Measurements from ENCODE around the gene LRRC7. TPM values are rescaled to one million over a fixed set of nuclear protein-coding genes. Genes with fewer than 3 reads are reported as not detected.

LRRC7 gene
- total RNA-seq, 1 experiment from 2014 or later = not detected

- intact Hi-C loops (cut with micrococcal nuclease; ENCODE audit: unreplicated experiment) (no loop called here), in situ Hi-C loops (cut with HindIII; ENCODE audit: low pct_unique_long_range_greater_than_20kb, low sequenced_read_pairs) (no loop called here)
- ATAC-seq (no peak), DNase-seq (ENCODE audit: low read depth, low spot score) (no peak)
- H3K27me3 ChIP-seq (ENCODE audit: control insufficient read depth, insufficient read depth, low read length) = peaks cover 9% of the 10 kb centered on the region
- POLR2A ChIA-PET = interaction anchor here (0.7 kb wide), 1 partner anchor 881 kb away, joined by 8 read pairs; no protein-coding TSS in a partner anchor
- no TSS peak for BruUV-seq (replicated peaks)
- no peak overlapping the region for H3K27ac ChIP-seq (ENCODE audit: low read length)
- H3K4me3 ChIP-seq (ENCODE audit: low read depth in 2 of 2, low read length in 2 of 2) = no peak overlapping the region
- H3K36me3 ChIP-seq (ENCODE audit: control insufficient read depth, insufficient read depth, low read length) = no peaks in the 10 kb centered on the region
- no peak for TF ChIP-seq SIN3A (IDR thresholded peaks at IDR 0.05; ENCODE audit: borderline replicate concordance, insufficient read depth, low read depth, low read length)
- TF ChIP-seq REST (IDR thresholded peaks at IDR 0.05; ENCODE audit: insufficient read depth in 1 of 2, low read depth in 2 of 2, low read length in 1 of 2) = no peak
- no peak for TF ChIP-seq CTCF (IDR thresholded peaks at IDR 0.05)
- no peaks in the 10 kb centered on the region for H3K9me3 ChIP-seq (ENCODE audit: control insufficient read depth, insufficient read depth, low read depth, low read length)
- H3K4me1 ChIP-seq (ENCODE audit: control insufficient read depth, insufficient read depth, low read length) = no peaks in the 10 kb centered on the region
- CTCF ChIA-PET = no interaction called here
Measured at GRCh38 chr1:69569175-69569541, 1.4 kb downstream of the LRRC7 start.

GRCh38 chr1:69569576-69570328, 2.0 kb downstream of the LRRC7 start:
- no peak overlapping the region for H3K27ac ChIP-seq (ENCODE audit: low read length)
- DNase-seq (ENCODE audit: low read depth, low spot score) = no peak
- ChIA-PET CTCF (no interaction called here), POLR2A (no interaction called here)
- H3K27me3 ChIP-seq (ENCODE audit: control insufficient read depth, insufficient read depth, low read length) = peaks cover 9% of the 10 kb centered on the region
- no peaks in the 10 kb centered on the region for H3K9me3 ChIP-seq (ENCODE audit: control insufficient read depth, insufficient read depth, low read depth, low read length)
- no TSS peak for BruUV-seq (replicated peaks)
- in situ Hi-C loops (cut with HindIII; ENCODE audit: low pct_unique_long_range_greater_than_20kb, low sequenced_read_pairs) (no loop called here), intact Hi-C loops (cut with micrococcal nuclease; ENCODE audit: unreplicated experiment) (no loop called here)
- ATAC-seq = no peak
- TF ChIP-seq SIN3A (IDR thresholded peaks at IDR 0.05; ENCODE audit: borderline replicate concordance, insufficient read depth, low read depth, low read length) = no peak
- TF ChIP-seq POLR2AphosphoS5 (IDR thresholded peaks at IDR 0.05; ENCODE audit: low read depth, low read length) = no peak
- no peak for TF ChIP-seq REST (IDR thresholded peaks at IDR 0.05; ENCODE audit: insufficient read depth in 1 of 2, low read depth in 2 of 2, low read length in 1 of 2)
- no peak for TF ChIP-seq CTCF (IDR thresholded peaks at IDR 0.05)
- TF ChIP-seq TCF7L2 (IDR thresholded peaks at IDR 0.05; ENCODE audit: low read depth, low read length) = no peak
- H3K4me1 ChIP-seq (ENCODE audit: control insufficient read depth, insufficient read depth, low read length) = no peaks in the 10 kb centered on the region
- no peaks in the 10 kb centered on the region for H3K36me3 ChIP-seq (ENCODE audit: control insufficient read depth, insufficient read depth, low read length)
- no peak overlapping the region for H3K4me3 ChIP-seq (ENCODE audit: low read depth in 2 of 2, low read length in 2 of 2)

All from Panc1 (cell line).